BLaER1 treated with 17β-estradiol and CSF1 and Interleukin-3, amounts not matched to agents 10 nM and 100 nM (cell line): ENCODE measurements around the gene S100A14.

Experiments used
- H3K27ac ChIP-seq, 11 experiments: shearing (Covaris generic); formaldehyde crosslinking; 2 replicates each; pipeline ENCODE4 v1.8.1; 2022
- H3K27me3 ChIP-seq, 11 experiments: shearing (Covaris generic); formaldehyde crosslinking; 2 replicates each; pipeline ENCODE4 v1.8.1; 2022
- H3K36me3 ChIP-seq, 11 experiments: shearing (Covaris generic); formaldehyde crosslinking; 2 replicates each; pipeline ENCODE4 v1.8.1; 2022
- H3K4me1 ChIP-seq, 10 experiments: shearing (Covaris generic); formaldehyde crosslinking; 2 replicates each; pipeline ENCODE4 v1.8.1; 2022
- H3K4me2 ChIP-seq, 11 experiments: shearing (Covaris generic); formaldehyde crosslinking; 2 replicates each; pipeline ENCODE4 v1.8.1; 2022
- H3K4me3 ChIP-seq, 10 experiments: shearing (Covaris generic); formaldehyde crosslinking; 2 replicates each; pipeline ENCODE4 v1.8.1; 2022
- H3K9ac ChIP-seq, 11 experiments: shearing (Covaris generic); formaldehyde crosslinking; 2 replicates each; pipeline ENCODE4 v1.8.1; 2022
- H3K9me3 ChIP-seq, 11 experiments: shearing (Covaris generic); formaldehyde crosslinking; replicated peaks in 1 of 11; 2 replicates each; pipeline ENCODE4 v1.8.1; 2022
- H4K20me1 ChIP-seq, 11 experiments: shearing (Covaris generic); formaldehyde crosslinking; 2 replicates each; pipeline ENCODE4 v1.8.1; 2022
- Cebpa-rat ChIP-seq, 11 experiments: shearing (Covaris generic); IDR thresholded peaks; 2 replicates each; pipeline ENCODE4 v1.8.1; 2022

The S100A14 gene

GRCh38 chr1:153566414-153567371 lies 49.4 kb downstream of the S100A14 start:
- Histone ChIP-seq H3K36me3 (no peaks in the 10 kb centered on the region), H4K20me1 (no peaks in the 10 kb centered on the region), H3K4me1 (peaks cover 42 to 93% (median 66%) of the 10 kb centered on the region in 10 experiments), H3K9ac (peak overlapping the region; percentile 75 to 88 (median 83)), H3K4me3 (peak overlapping the region in 5 of 10 experiments; percentile 11 to 28 (median 20); a peak in 3 of 20 replicates), H3K27me3 (no peaks in the 10 kb centered on the region), H3K27ac (peak overlapping the region; percentile 85 to 98 (median 94)), H3K4me2 (peak overlapping the region; percentile 76 to 99 (median 91)), H3K9me3 (no peaks in the 10 kb centered on the region)
- TF ChIP-seq Cebpa-rat (IDR thresholded peaks at IDR 0.05): no peak

- Histone ChIP-seq H3K4me3 (peak within 1 kb of the TSS in 4 of 10 experiments; percentile 14 to 28 (median 20); a peak in 3 of 20 replicates), H3K36me3 (no peaks in the 10 kb centered on the region), H3K4me1 (peaks cover 42 to 90% (median 64%) of the 10 kb centered on the region in 10 experiments), H3K27me3 (no peaks in the 10 kb centered on the region), H4K20me1 (no peaks in the 10 kb centered on the region), H3K4me2 (peak within 1 kb of the TSS; percentile 76 to 99 (median 91)), H3K9me3 (no peaks in the 10 kb centered on the region), H3K27ac (peak within 1 kb of the TSS; percentile 85 to 98 (median 94)), H3K9ac (peak within 1 kb of the TSS; percentile 75 to 88 (median 83))
- no peak for TF ChIP-seq Cebpa-rat (IDR thresholded peaks at IDR 0.05)
Measured at GRCh38 chr1:153565529-153566374, 50.4 kb downstream of the S100A14 start, which contains the start of gene S100A2. S100A2 (minus strand) TSS chr1:153565844; CDS start chr1:153563877, 1,967 bp downstream.
